Glomerular endothelial cell (primary cell): ENCODE measurements around the gene ZNF398. TPM values are rescaled to one million over a fixed set of nuclear protein-coding genes. Genes with fewer than 3 reads are reported as not detected.
"Not testable (repeated sequence)": the region's sequence is repeated elsewhere in the genome, so short reads cannot be mapped to it uniquely, and the experiment has no call there.

Experiments used
- DNase-seq: peaks from one replicate; pipeline ENCODE4 v3.0.0-alpha.2; 2011; ENCODE audit warnings: low read depth, low spot score; ENCODE audit errors: extremely low read depth
- total RNA-seq: library from RNA; depleted of rRNA; stranded (reverse); fragments of >200 nt; gene quantifications from 2 replicates; pipeline ENCODE4 v1.2.3, GENCODE V29; 2015

ZNF398 gene
- total RNA-seq, 1 donor from 2014 or later, result 13.8 TPM

DNA sequence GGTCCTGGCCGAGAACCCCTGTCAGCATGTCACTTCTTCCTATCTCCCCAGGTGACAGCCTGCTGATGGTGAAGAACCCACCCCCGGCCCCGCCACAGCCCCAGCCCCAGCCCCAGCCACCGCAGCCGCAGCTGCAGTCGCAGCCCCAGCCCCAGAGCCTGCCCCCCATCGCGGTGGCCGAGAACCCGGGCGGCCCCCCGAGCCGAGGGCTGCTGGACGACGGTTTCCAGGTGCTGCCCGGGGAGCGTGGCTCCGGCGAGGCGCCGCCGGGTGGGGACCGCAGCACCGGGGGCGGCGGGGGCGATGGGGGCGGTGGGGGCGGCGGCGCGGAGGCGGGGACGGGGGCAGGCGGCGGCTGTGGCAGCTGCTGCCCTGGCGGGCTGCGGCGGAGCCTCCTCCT, 76.5 kb downstream of the ZNF398 start:
- no peak for DNase-seq

DNA sequence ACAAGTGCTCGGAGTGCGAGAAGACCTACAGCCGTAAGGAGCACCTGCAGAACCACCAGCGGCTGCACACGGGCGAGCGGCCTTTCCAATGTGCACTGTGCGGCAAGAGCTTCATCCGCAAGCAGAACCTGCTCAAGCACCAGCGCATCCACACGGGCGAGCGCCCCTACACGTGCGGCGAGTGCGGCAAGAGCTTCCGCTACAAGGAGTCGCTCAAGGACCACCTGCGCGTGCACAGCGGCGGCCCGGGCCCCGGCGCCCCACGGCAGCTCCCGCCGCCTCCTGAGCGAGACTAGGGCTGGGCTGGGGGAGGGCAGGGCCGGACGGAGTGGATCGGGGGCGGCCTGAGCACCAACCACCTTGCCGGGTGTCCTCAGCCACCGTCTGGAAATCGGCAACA, 77.1 kb downstream of the ZNF398 start:
- no peak for DNase-seq

- no peak for DNase-seq
These were observed 77.9 kb downstream of the ZNF398 start for GRCh38 chr7:149225106-149225505.

DNA sequence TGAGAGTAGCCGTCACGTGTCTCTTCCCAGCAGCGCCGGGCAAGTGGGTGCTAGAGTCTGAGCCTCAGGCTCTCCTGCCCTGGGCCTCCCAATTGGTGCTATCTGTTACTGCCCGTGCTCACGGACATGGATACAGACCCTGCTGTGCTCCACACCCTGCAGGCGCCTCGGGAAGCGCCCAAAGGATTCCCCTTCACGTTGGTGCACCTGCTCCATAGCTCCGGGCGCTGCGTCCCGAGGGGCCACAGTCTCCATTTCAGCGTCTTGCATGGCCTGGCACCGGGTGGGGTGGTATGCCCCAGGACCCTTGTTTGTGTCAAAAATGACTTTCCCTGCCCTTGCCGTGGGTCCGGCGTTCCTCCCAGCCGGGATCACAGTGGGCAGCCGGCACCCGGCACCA, 78.4 kb downstream of the ZNF398 start:
- DNase-seq, result no peak

DNA sequence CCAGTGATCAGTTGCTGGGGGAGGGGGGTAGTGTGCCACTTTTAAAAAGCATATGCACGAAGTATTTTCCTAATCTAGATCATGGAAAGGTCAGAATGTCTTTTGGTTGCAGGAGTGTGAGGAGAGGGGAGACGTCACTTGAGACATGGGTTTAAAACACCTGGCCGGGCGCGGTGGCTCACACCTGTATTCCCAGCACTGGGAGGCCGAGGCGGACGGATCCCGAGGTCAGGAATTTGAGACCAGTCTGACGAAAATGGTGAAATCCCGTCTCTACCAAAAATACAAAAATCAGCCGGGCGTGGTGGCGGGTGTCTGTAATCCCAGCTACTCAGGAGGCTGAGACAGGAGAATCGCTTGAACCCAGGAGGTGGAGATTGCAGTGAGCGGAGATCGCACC, 79.1 kb downstream of the ZNF398 start:
- not testable (repeated sequence) for DNase-seq

DNA sequence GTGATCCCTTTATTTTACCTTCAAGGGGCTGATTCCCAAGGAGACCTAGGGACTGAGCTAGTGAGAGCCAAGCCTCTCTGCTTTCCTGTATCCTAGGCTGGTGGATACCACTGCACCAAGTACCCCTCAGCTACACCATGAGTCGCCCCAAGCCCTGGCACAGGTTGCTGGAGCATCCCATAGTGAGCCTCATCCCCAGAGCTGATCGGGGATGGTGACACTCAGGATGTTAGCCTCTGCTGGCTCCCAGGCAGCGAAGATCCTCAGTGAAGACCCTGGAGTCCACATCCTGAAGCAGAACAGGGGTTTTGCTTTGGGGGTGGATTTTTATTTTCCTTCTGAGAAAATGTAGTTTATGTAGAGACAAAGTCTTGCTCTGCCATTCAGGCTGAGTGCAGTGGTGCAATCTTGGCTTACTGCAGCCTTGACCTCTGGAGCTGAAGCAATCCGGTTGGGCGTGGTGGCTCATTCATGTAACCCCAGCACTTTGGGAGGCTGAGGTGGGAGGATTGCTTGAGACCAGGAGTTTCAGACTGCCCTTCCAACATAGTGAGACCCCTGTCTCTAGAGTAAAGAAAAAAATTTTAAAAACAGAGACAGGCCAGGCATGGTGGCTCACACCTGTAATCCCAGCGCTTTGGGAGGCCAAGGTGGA, 79.7 kb downstream of the ZNF398 start:
- DNase-seq, result no peak

GRCh38 chr7:149228831-149229471, 81.7 kb downstream of the ZNF398 start:
- no peak for DNase-seq

- DNase-seq, result no peak
These were observed 82.3 kb downstream of the ZNF398 start for GRCh38 chr7:149229526-149229925.

- DNase-seq, result no peak
These were observed 85.1 kb downstream of the ZNF398 start for GRCh38 chr7:149232362-149232761.

Other genes starting within 250 kb of the ZNF398 start
- 324 and 327 TPM in 2 replicates for gene PDIA4, start 118.9 kb upstream of the ZNF398 start, total RNA-seq
- 7.8 and 7.9 TPM in 2 replicates for gene ZNF786, start 56.7 kb upstream of the ZNF398 start, total RNA-seq
- gene ZNF425, start 21.1 kb upstream of the ZNF398 start, total RNA-seq, result 1.4 and 1.6 TPM in 2 replicates
- gene ZNF282, start 48.1 kb downstream of the ZNF398 start, total RNA-seq, result 33.3 and 34.4 TPM in 2 replicates
- gene ZNF212, start 92.2 kb downstream of the ZNF398 start, total RNA-seq, result 2.7 and 5.6 TPM in 2 replicates
- gene ZNF783, start 114.7 kb downstream of the ZNF398 start, total RNA-seq, result 7.1 and 12.1 TPM in 2 replicates